Activated CD8-positive, alpha-beta memory T cell treated with anti-CD3 and anti-CD28 coated beads, Interleukin-2, amount 10 ng/mL, durations not matched to agents 7 days and 5 days (primary cell): ENCODE data around the gene MYO15B. TPM values are rescaled to one million over a fixed set of nuclear protein-coding genes. Genes with fewer than 3 reads are reported as not detected.

Experiments
- ATAC-seq: fragments of 150-1000 bp; cut with Tn5 transposase; one replicate; pipeline ENCODE4 v1.10.0; 2021; ENCODE audit warnings: moderate library complexity
- CTCF ChIA-PET: fragments of 350-600 bp; sonication (Branson Sonifier 250); formaldehyde crosslinking; loops from one replicate; lab custom pipeline; 2021; ENCODE audit warnings: antibody characterized with exemption; lab: Charles Lee
- DNase-seq: peaks from one replicate; pipeline ENCODE4 v3.0.0-alpha.2; 2020
- H3K27ac Mint-ChIP-seq: one replicate; pipeline ENCODE4 v1.8.0; 2021; ENCODE audit warnings: mild to moderate bottlenecking, mixed read lengths
- H3K27me3 Mint-ChIP-seq: one replicate; pipeline ENCODE4 v1.8.0; 2021; ENCODE audit warnings: mixed read lengths
- H3K36me3 Mint-ChIP-seq: one replicate; pipeline ENCODE4 v1.8.0; 2021; ENCODE audit warnings: mild to moderate bottlenecking, mixed read lengths
- H3K4me1 Mint-ChIP-seq: one replicate; pipeline ENCODE4 v1.8.0; 2021; ENCODE audit warnings: mixed read lengths
- H3K4me3 Mint-ChIP-seq: one replicate; pipeline ENCODE4 v1.8.0; 2021; ENCODE audit warnings: mild to moderate bottlenecking, moderate library complexity, mixed read lengths
- H3K9me3 Mint-ChIP-seq: one replicate; pipeline ENCODE4 v1.8.0; 2022; ENCODE audit warnings: low read depth, mixed read lengths
- total RNA-seq, 2 experiments: library from RNA; stranded (reverse); gene quantifications; one replicate each; pipeline ENCODE4 v1.2.3, GENCODE V29; 2021

The MYO15B gene
- total RNA-seq, 2 experiments from 2014 or later, result 12.4 to 25.6 TPM

DNA sequence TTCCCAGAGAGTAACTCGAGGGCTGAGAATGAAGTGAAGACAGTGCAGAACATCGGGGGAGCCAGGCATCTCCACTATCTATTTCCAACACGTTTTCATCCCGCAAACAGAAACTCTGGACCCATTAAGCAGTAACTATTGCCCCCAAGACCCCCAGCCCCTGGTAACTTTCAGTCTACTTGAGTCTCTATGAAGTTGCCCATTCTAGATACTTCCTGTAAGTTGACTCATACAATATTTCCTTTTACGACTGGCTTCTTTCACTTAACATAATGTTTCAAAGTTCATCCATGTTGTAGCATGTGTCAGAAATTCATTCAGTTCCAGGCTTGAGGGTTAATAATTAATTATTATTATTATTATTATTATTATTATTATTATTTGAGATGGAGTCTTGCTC, 19.5 kb downstream of the MYO15B start:
- ATAC-seq, result no peak
- Mint-ChIP-seq H3K27ac (no peak overlapping the region), H3K4me3 (no peak overlapping the region), H3K36me3 (no peaks in the 10 kb centered on the region), H3K4me1 (peaks cover 5% of the 10 kb centered on the region), H3K27me3 (no peaks in the 10 kb centered on the region), H3K9me3 (no peaks in the 10 kb centered on the region)
- CTCF ChIA-PET, result no interaction called here
- no peak for DNase-seq

DNA sequence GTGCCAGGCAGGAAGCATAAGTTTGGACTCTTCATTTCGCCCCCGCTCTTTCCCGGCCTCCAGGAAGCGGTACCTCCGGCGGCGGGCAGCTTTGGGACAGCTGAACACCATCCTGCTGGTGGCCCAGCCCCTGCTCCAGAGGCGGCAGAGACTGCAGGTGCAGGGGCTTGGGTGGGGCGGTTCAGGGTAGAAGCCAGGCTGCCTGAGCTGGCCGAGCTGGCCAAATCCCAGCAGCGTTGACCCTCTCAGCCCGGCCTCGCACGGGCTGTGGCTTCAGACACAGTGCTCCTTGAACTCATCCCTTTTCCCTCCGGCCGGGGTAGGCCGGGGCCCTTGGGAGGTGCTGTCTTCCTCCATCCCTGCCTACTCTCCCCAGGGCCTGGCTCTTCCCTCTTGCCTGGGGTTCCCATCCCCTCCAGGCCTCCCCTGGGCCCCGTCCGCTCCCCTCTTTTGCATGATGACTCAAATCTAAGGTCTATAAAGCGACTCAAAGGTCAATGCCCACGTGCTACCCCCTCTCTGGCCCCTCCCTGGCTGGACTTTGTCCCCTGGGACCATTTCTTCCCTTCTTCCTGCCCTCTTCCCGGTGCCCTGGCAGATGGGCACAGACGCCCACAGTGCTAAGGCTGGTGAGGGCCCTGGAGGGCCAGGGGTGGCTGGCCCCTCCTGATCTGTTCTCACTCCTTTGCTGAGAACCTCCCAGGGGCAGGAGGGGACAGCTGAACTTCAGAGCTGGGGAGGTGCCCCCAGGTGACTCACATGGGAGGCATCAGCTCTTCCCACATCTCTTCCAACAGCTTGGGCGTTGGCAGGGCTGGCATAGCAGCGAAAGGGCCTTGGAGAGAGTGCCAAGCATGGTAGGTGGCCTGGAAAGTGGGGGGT, 22.7 kb downstream of the MYO15B start:
- Mint-ChIP-seq H3K36me3 (no peaks in the 10 kb centered on the region), H3K4me3 (no peak overlapping the region)

DNA sequence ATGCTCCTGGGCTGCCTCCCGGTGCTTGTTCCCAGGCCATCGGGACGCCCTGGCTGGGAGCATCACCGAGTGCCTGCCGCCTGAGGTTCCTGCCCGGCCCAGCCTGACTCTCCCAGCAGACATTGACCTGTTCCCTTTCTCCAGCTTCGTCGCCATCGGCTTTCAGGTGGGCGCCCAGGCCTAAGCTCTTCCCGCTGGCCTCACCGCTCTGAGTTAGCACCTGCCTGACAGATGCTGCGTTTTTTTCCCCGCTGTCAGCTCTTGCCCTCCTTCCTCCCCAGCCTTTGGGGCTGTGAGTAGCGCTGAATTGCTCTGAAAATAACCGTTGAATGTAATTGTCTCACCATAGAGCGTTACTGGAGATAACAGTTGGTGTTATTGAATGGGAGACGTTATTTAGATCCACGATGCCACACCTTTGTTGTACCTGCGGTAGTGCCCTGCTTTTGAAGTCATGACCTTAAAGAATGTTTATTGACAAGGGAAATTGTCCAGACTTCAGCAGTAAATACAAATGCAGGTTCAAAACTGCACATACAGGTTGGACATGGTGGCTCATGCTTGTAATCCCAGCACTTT, 24.3 kb downstream of the MYO15B start:
- H3K36me3 Mint-ChIP-seq, result no peaks in the 10 kb centered on the region
- peaks cover 5% of the 10 kb centered on the region for H3K4me1 Mint-ChIP-seq
- H3K9me3 Mint-ChIP-seq, result no peaks in the 10 kb centered on the region
- no peak overlapping the region for H3K27ac Mint-ChIP-seq
- ATAC-seq (no peak), DNase-seq (no peak)
- no peak overlapping the region for H3K4me3 Mint-ChIP-seq
- no peaks in the 10 kb centered on the region for H3K27me3 Mint-ChIP-seq
- CTCF ChIA-PET, result interaction anchor here (1.3 to 4.8 kb wide), 4 partner anchors 10 to 142 kb away, joined by 6 to 18 read pairs (median 8); partner anchors contain the start of gene SMIM5

More for the DNA sequence above, 22.7 kb downstream of the MYO15B start:
- Mint-ChIP-seq H3K4me1 (peaks cover 5% of the 10 kb centered on the region), H3K27me3 (no peaks in the 10 kb centered on the region), H3K9me3 (no peaks in the 10 kb centered on the region), H3K27ac (no peak overlapping the region)
- ATAC-seq (no peak), DNase-seq (no peak)
- CTCF ChIA-PET, result interaction anchor here (1.0 to 4.8 kb wide), 5 partner anchors 9 to 137 kb away, joined by 3 to 18 read pairs (median 6); partner anchors contain the start of gene SMIM5

DNA sequence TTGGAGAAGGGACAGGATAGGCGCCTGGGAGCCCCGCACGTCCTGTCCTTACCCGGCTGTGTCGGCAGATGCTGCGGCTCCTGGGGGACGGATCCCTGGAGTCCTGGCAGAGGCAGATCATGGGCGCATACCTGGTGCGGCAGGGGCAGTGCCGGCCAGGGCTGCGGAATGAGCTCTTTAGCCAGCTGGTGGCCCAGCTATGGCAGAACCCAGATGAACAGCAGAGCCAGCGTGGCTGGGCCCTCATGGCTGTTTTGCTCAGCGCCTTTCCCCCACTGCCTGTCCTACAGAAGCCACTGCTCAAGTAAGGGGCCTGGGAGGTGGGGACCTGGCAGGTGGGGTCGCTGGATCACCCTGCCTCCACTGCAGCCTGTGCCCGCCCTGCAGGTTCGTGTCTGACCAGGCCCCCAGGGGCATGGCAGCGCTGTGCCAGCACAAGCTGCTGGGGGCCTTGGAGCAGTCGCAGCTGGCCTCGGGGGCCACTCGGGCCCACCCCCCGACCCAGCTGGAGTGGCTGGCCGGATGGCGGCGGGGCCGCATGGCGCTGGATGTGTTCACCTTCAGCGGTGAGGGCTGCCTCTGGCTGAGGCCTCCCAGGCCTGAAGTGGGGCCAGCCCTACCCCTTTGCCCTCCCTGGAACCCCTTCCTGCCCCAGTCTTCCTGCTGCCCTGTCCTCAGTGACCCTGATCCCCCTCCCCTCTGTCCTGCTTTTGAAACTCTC, 25.5 kb downstream of the MYO15B start:
- H3K36me3 Mint-ChIP-seq, result no peaks in the 10 kb centered on the region
- no peaks in the 10 kb centered on the region for H3K27me3 Mint-ChIP-seq
- DNase-seq, result no peak
- H3K4me1 Mint-ChIP-seq, result peaks cover 2% of the 10 kb centered on the region
- H3K9me3 Mint-ChIP-seq, result no peaks in the 10 kb centered on the region
- no peak overlapping the region for H3K4me3 Mint-ChIP-seq
- CTCF ChIA-PET, result interaction anchor here (1.8 to 2.7 kb wide), 3 partner anchors 11 to 141 kb away, joined by 6 to 10 read pairs (median 9); partner anchors contain the start of gene SMIM5
- no peak overlapping the region for H3K27ac Mint-ChIP-seq
- ATAC-seq, result no peak

DNA sequence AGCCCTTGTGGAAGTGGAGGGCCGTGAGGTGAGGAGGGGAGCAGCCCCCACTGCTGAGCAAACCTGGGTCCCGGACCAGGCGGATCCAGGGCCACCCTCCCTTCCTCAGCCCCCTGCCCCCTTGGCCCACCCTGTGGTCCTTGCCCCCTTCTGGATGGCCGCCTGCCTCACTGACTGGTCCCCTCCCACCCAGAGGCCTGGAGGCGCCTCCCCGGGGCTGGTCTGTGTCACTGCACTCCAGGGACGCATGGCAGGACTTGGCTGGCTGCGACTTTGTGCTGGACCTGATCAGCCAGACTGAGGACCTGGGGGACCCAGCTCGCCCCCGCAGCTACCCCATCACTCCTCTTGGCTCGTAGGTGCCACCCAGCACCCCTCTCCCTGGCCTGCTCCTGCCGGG, 26.4 kb downstream of the MYO15B start:
- Mint-ChIP-seq H3K36me3 (no peaks in the 10 kb centered on the region), H3K4me3 (no peak overlapping the region), H3K27me3 (no peaks in the 10 kb centered on the region), H3K4me1 (peaks cover 2% of the 10 kb centered on the region), H3K27ac (no peak overlapping the region), H3K9me3 (no peaks in the 10 kb centered on the region)
- no peak for DNase-seq
- ATAC-seq, result no peak
- CTCF ChIA-PET, result interaction anchor here (1.0 to 2.1 kb wide), 2 partner anchors 19 to 134 kb away, joined by 4 to 10 read pairs; partner anchors contain the start of gene SMIM5

DNA sequence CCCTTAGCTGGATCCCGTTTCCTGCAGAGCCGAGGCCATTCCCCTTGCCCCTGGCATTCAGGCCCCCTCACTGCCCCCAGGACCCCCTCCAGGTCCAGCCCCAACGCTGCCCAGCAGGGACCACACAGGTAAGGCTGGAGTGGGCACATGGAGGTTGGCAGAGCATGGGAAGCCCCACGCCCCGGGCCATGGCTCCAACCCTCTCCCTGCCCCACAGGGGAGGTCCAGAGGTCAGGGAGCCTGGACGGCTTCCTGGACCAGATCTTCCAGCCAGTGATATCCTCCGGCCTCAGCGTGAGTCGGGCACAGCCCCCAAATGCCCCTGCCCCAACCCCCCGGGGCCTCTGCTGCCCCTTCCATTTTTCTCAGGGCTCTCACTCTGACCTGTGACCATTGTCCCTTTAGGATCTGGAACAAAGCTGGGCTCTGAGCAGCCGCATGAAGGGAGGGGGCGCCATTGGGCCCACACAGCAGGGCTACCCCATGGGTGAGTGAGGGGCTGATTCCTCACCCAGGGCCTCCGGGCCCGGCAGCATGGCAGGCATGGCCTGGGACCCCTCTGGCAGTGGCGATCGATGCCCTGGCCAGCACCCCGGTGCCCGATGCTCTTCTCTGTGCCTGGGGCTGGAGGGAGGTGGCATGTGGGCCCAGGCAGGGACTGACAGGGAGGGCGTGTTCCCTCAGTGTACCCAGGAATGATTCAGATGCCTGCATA, 27.1 kb downstream of the MYO15B start:
- Mint-ChIP-seq H3K36me3 (no peaks in the 10 kb centered on the region), H3K4me1 (peaks cover 2% of the 10 kb centered on the region), H3K4me3 (no peak overlapping the region), H3K9me3 (no peaks in the 10 kb centered on the region), H3K27ac (no peak overlapping the region), H3K27me3 (no peaks in the 10 kb centered on the region)
- DNase-seq (no peak), ATAC-seq (no peak)
- CTCF ChIA-PET, result interaction anchor here (1.0 to 2.1 kb wide), 2 partner anchors 18 to 133 kb away, joined by 4 to 10 read pairs; partner anchors contain the start of gene SMIM5

DNA sequence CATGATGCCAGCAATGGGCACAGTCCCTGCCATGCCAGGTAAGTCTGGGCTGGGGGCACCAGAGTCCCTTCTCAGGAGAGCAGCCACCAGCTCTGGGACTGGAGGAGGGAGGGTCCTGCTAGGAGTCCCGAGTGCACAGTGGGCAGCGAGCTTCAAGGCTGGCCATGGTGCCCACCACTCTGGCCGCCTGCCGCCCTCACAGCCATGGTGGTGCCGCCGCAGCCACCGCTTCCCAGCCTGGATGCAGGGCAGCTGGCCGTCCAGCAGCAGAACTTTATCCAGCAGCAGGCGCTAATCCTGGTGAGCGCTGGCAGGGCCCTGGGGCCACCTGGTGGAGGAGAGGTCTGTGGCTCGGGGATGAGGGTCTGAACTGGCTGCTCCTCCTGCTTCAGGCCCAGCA, 27.7 kb downstream of the MYO15B start:
- no peak overlapping the region for H3K4me3 Mint-ChIP-seq
- ATAC-seq, result no peak
- H3K9me3 Mint-ChIP-seq, result no peaks in the 10 kb centered on the region
- peaks cover 2% of the 10 kb centered on the region for H3K4me1 Mint-ChIP-seq
- H3K36me3 Mint-ChIP-seq, result no peaks in the 10 kb centered on the region
- no peak overlapping the region for H3K27ac Mint-ChIP-seq
- CTCF ChIA-PET, result interaction anchor here (1.4 to 2.0 kb wide), 2 partner anchors 14 to 136 kb away, joined by 3 to 7 read pairs; no protein-coding TSS in a partner anchor
- DNase-seq, result no peak
- H3K27me3 Mint-ChIP-seq, result no peaks in the 10 kb centered on the region

DNA sequence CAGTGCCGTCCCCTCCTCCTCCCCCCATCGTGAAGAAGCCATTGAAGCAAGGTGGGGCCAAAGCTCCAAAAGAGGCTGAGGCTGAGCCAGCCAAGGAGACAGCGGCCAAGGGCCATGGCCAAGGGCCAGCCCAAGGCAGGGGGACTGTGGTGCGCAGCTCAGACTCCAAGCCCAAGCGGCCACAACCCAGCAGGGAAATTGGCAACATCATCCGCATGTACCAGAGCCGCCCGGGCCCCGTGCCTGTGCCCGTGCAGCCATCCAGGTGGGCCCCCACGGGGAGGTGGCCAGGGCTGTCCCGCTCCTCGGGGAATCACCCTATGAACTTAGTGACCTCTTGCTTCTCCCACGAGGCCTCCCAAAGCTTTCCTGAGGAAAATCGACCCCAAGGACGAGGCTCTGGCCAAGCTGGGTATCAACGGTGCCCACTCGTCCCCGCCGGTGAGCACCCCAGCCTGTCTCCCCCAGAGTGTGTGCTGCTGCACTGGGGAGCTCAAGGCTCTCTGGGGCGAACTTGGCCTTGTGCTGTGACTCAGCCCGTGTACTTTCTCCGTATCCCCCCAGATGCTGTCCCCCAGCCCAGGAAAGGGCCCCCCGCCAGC, 29.0 kb downstream of the MYO15B start:
- Mint-ChIP-seq H3K4me3 (no peak overlapping the region), H3K9me3 (no peaks in the 10 kb centered on the region), H3K4me1 (peaks cover 2% of the 10 kb centered on the region), H3K36me3 (no peaks in the 10 kb centered on the region), H3K27ac (no peak overlapping the region), H3K27me3 (no peaks in the 10 kb centered on the region)
- ATAC-seq, result no peak
- CTCF ChIA-PET, result interaction anchor here (0.8 to 2.3 kb wide), 8 partner anchors 11 to 137 kb away, joined by 3 to 23 read pairs (median 4); partner anchors contain the start of gene SMIM5
- DNase-seq, result no peak

DNA sequence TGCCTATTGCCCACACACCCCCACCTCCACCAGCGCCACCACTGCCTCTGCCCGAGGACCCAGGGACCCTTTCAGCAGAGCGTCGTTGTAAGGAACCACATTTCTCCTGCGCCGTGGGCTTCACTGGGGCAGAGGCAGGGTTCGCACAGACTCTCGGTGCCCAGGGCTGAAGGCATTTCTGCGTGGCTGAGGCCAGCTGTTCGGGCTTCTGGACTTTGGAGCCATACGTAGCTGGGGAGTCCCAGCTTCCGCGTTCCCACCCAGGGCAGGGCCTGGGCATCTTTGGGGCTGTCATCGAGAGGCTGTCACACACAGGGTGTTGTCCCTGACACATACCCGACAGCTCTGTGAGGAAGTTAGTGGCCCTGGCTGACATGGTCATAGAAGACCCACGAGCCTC, 29.6 kb downstream of the MYO15B start:
- no peak for DNase-seq
- peaks cover 2% of the 10 kb centered on the region for H3K4me1 Mint-ChIP-seq
- CTCF ChIA-PET, result interaction anchor here (0.8 to 2.3 kb wide), 7 partner anchors 11 to 136 kb away, joined by 3 to 23 read pairs (median 4); partner anchors contain the start of gene SMIM5
- no peak overlapping the region for H3K27ac Mint-ChIP-seq
- no peak for ATAC-seq
- H3K9me3 Mint-ChIP-seq, result no peaks in the 10 kb centered on the region
- H3K4me3 Mint-ChIP-seq, result no peak overlapping the region
- no peaks in the 10 kb centered on the region for H3K27me3 Mint-ChIP-seq
- no peaks in the 10 kb centered on the region for H3K36me3 Mint-ChIP-seq

DNA sequence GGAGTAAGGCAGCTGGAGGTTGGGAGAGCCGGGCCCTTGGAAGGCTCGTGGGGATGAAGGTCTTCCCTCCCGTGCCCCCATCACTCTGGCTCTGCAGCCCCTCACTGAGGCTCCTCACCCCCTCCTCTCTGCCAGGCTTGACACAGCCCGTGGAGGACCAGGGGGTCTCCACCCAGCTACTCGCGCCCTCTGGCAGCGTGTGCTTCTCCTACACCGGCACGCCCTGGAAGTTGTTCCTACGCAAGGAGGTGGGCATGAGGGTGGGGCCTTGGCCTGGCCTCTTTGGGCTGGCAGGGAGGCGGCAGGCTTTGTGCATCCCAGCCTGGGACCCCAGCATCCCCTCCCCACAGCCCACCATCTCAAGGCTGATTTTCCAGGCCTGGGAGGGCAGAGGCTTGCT, 30.1 kb downstream of the MYO15B start:
- Mint-ChIP-seq H3K9me3 (no peaks in the 10 kb centered on the region), H3K36me3 (no peaks in the 10 kb centered on the region), H3K4me3 (no peak overlapping the region), H3K4me1 (peaks cover 2% of the 10 kb centered on the region), H3K27ac (no peak overlapping the region), H3K27me3 (no peaks in the 10 kb centered on the region)
- ATAC-seq (no peak), DNase-seq (no peak)
- CTCF ChIA-PET, result interaction anchor here (0.9 to 2.3 kb wide), 4 partner anchors 16 to 136 kb away, joined by 3 to 23 read pairs (median 6); partner anchors contain the start of gene SMIM5

DNA sequence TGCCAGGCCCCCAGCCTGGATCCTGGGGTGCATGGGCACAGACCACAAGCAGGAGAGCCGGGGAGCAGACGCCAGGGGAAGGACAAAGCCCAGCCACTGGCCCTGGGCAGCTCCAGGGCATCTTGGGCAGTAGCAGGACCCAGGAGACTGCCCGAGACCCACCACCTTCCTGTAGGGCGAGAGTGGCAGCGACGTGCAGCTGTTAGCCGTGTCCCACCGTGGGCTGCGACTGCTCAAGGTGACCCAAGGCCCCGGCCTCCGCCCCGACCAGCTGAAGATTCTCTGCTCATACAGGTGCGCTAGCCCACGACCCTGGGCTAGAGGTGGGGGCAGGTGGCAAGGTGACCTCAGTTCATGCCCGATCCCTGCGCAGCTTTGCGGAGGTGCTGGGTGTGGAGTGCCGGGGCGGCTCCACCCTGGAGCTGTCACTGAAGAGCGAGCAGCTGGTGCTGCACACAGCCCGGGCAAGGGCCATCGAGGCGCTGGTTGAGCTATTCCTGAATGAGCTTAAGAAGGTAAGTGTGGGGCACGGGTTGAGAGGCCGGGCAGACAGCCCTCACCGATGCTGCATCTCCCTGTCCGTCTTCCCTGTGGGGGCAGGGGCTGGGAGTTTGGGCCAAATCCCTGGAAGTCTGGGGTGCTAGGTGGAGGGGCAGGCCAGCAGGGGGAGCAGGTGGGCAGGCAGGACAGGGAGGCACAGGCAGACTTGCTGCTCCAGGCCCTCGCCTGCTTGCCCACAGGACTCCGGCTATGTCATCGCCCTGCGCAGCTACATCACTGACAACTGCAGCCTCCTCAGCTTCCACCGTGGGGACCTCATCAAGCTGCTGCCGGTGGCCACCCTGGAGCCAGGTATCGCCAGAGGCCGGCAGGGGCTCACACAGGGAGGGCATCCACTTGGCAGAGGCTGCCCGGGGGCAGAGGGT, 32.2 kb downstream of the MYO15B start:
- peak; percentile 50 for DNase-seq
- Mint-ChIP-seq H3K36me3 (no peaks in the 10 kb centered on the region), H3K27ac (no peak overlapping the region), H3K4me1 (peaks cover 2% of the 10 kb centered on the region), H3K27me3 (no peaks in the 10 kb centered on the region), H3K4me3 (no peak overlapping the region), H3K9me3 (no peaks in the 10 kb centered on the region)
- ATAC-seq, result no peak
- CTCF ChIA-PET, result interaction anchor here (1.0 to 3.8 kb wide), 8 partner anchors 11 to 129 kb away, joined by 3 to 29 read pairs (median 5); partner anchors contain the start of gene SMIM5
